GM12892 (cell line): ENCODE data around the gene SLC25A17.

ENCODE experiments used
- POLR2A ChIP-seq: IDR thresholded peaks from 2 replicates; pipeline ENCODE4 v1.6.1; 2011; ENCODE audit warnings: low read depth, low read length, control low read depth
- POLR2AphosphoS5 ChIP-seq: IDR thresholded peaks from 2 replicates; pipeline ENCODE4 v1.6.1; 2011; ENCODE audit warnings: low read depth, low read length, control low read depth
- TAF1 ChIP-seq: IDR thresholded peaks from 2 replicates; pipeline ENCODE4 v1.6.1; 2011; ENCODE audit warnings: low read depth, mild to moderate bottlenecking, control low read depth, low read length, borderline replicate concordance

DNA sequence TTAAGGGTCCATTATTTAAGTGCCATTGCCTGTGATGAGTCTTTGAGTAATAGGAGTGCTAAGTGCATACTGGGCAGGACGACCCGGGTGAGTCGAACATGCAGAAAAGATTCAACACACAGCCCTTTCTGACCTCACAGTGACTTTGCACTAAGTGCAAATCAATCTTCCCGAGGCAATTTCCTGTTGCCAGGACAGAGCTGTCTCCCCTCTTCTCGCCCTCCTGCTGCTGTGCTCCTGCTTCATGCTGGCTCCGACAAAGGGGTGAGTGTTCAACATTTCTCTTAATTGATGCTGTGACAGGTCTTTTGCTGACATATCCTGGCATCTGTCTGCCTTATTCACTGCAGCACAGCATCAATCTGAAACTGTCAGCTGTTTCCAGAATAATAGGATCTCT is 97.9 kb downstream of the SLC25A17 start:
- TF ChIP-seq POLR2AphosphoS5: no peak
- no peak for TF ChIP-seq TAF1
- no peak for TF ChIP-seq POLR2A
